H1 (cell line): Measurements from ENCODE around the gene MEF2D. TPM values are rescaled to one million over a fixed set of nuclear protein-coding genes. Genes with fewer than 3 reads are reported as not detected.

Experiments
- CTCF ChIA-PET: fragments of 300-600 bp; sonication (Branson Sonifier 250); formaldehyde crosslinking; loops from one replicate; lab custom pipeline; 2021; ENCODE audit not compliant: partially characterized antibody; lab: Charles Lee
- POLR2A ChIA-PET: fragments of 300-600 bp; sonication (Branson Sonifier 250); formaldehyde crosslinking; loops from one replicate; lab custom pipeline; 2021; ENCODE audit warnings: inconsistent platforms; ENCODE audit not compliant: partially characterized antibody; lab: Charles Lee
- DNase-seq, 2 experiments: peaks; one replicate each; pipeline versions ENCODE4 v3.0.0 to v3.0.0-alpha.2; 2010 to 2022; ENCODE audit warnings: low spot score in 2 of 2, low read depth in 1 of 2, mixed read lengths in 1 of 2
- FAIRE-seq: peaks from 2 replicates; lab custom pipeline; 2011; peaks lifted over from hg19 to GRCh38; lab: Jason Lieb, UNC
- H2AFZ ChIP-seq: 2 replicates; pipeline ENCODE4 v1.8.1; 2012; ENCODE audit warnings: low read length, inconsistent platforms
- H2AK5ac ChIP-seq: 2 replicates; pipeline ENCODE4 v1.6.1; 2013; ENCODE audit warnings: low read depth, low read length
- H2BK120ac ChIP-seq: replicated peaks from 2 replicates; pipeline ENCODE3; 2013; ENCODE audit warnings: low read depth, low read length, inconsistent platforms
- H2BK12ac ChIP-seq: 2 replicates; pipeline ENCODE4 v1.6.1; 2013; ENCODE audit warnings: low read depth, low read length
- H2BK15ac ChIP-seq: 2 replicates; pipeline ENCODE4 v1.6.1; 2013; ENCODE audit warnings: low read length
- H2BK20ac ChIP-seq: 2 replicates; pipeline ENCODE4 v1.6.1; 2013; ENCODE audit warnings: low read length
- H2BK5ac ChIP-seq: 2 replicates; pipeline ENCODE4 v1.6.1; 2013; ENCODE audit warnings: low read depth, low read length
- H3K14ac ChIP-seq: 2 replicates; pipeline ENCODE4 v1.6.1; 2013; ENCODE audit warnings: inconsistent platforms; ENCODE audit not compliant: insufficient read length
- H3K18ac ChIP-seq: 2 replicates; pipeline ENCODE4 v1.6.1; 2013; ENCODE audit warnings: low read length; ENCODE audit errors: extremely low read depth
- H3K23ac ChIP-seq: 2 replicates; pipeline ENCODE4 v1.6.1; 2013; ENCODE audit warnings: inconsistent platforms; ENCODE audit not compliant: insufficient read length
- H3K23me2 ChIP-seq: 2 replicates; pipeline ENCODE4 v1.6.1; 2013; ENCODE audit warnings: low read depth, low read length
- H3K27ac ChIP-seq: 2 replicates; pipeline ENCODE4 v1.6.1; 2011; ENCODE audit warnings: low read depth, low read length, inconsistent platforms
- H3K27me3 ChIP-seq, 4 experiments: replicated peaks in 1 of 4; 1 replicate in 1 of 4; 2 replicates in 3 of 4; pipeline versions ENCODE4 v1.6.1 to v1.8.1; 2011 to 2013; ENCODE audit warnings: low read length in 3 of 4, mild to moderate bottlenecking in 3 of 4, inconsistent platforms in 2 of 4, mixed read lengths in 2 of 4, moderate library complexity in 1 of 4; ENCODE audit not compliant: control insufficient read depth in 3 of 4, insufficient read depth in 3 of 4; ENCODE audit errors: extremely low read depth in 1 of 4
- H3K36me3 ChIP-seq, 4 experiments: 2 replicates each; pipeline versions ENCODE4 v1.6.1 to v1.8.1; 2011 to 2013; ENCODE audit warnings: mild to moderate bottlenecking in 4 of 4, low read length in 3 of 4, moderate library complexity in 2 of 4, control low read depth in 1 of 4, inconsistent platforms in 1 of 4; ENCODE audit not compliant: insufficient read depth in 4 of 4, control insufficient read depth in 2 of 4
- H3K4ac ChIP-seq: replicated peaks from 2 replicates; pipeline ENCODE3; 2013; ENCODE audit warnings: low read length, low read depth, mixed read lengths, inconsistent platforms; ENCODE audit not compliant: insufficient read length
- H3K4me1 ChIP-seq, 4 experiments: replicated peaks in 1 of 4; 1 replicate in 1 of 4; 2 replicates in 3 of 4; pipeline versions ENCODE4 v1.6.1 to v1.8.1; 2011 to 2013; ENCODE audit warnings: low read length in 3 of 4, inconsistent platforms in 2 of 4, mixed read lengths in 1 of 4; ENCODE audit not compliant: insufficient read depth in 4 of 4, control insufficient read depth in 3 of 4
- H3K4me2 ChIP-seq, 2 experiments: 2 replicates each; pipeline versions ENCODE4 v1.6.1 to v1.8.1; 2011 to 2013; ENCODE audit warnings: low read depth in 2 of 2, low read length in 2 of 2, control low read depth in 1 of 2, inconsistent platforms in 1 of 2, mild to moderate bottlenecking in 1 of 2; ENCODE audit not compliant: insufficient read depth in 1 of 2
- H3K4me3 ChIP-seq, 4 experiments: fragments of 200-600, 300-600 bp in 1 of 4; sonication (generic), shearing (Covaris generic), sonication (Bioruptor Twin) in 1 of 4; 2 replicates each; pipeline versions ENCODE4 v1.5.1 to v1.8.1; 2011 to 2016; ENCODE audit warnings: low read length in 4 of 4, low read depth in 3 of 4, control low read depth in 2 of 4, inconsistent platforms in 2 of 4, mild to moderate bottlenecking in 2 of 4, mixed read lengths in 1 of 4, moderate library complexity in 1 of 4; ENCODE audit not compliant: insufficient read depth in 2 of 4; ENCODE audit errors: extremely low read depth in 1 of 4
- H3K56ac ChIP-seq: replicated peaks from 2 replicates; pipeline ENCODE3; 2013; ENCODE audit warnings: low read depth, mild to moderate bottlenecking, mixed read lengths, low read length, inconsistent platforms; ENCODE audit not compliant: insufficient read length
- H3K79me1 ChIP-seq: 2 replicates; pipeline ENCODE4 v1.6.1; 2013; ENCODE audit warnings: low read depth, low read length, control low read depth
- H3K79me2 ChIP-seq, 2 experiments: 2 replicates each; pipeline versions ENCODE4 v1.6.1 to v1.8.1; 2012 to 2013; ENCODE audit warnings: low read length in 2 of 2, mild to moderate bottlenecking in 2 of 2, inconsistent platforms in 1 of 2; ENCODE audit not compliant: insufficient read depth in 2 of 2, control insufficient read depth in 1 of 2
- H3K9ac ChIP-seq, 4 experiments: replicated peaks in 1 of 4; 1 replicate in 1 of 4; 2 replicates in 3 of 4; pipeline versions ENCODE4 v1.6.1 to v1.8.1; 2011 to 2013; ENCODE audit warnings: low read depth in 3 of 4, low read length in 3 of 4, control low read depth in 2 of 4, mild to moderate bottlenecking in 2 of 4, moderate library complexity in 2 of 4, inconsistent platforms in 1 of 4; ENCODE audit errors: extremely low read depth in 1 of 4
- H3K9me3 ChIP-seq, 2 experiments: 2 replicates each; pipeline versions ENCODE4 v1.6.1 to v1.8.1; 2012 to 2013; ENCODE audit warnings: mild to moderate bottlenecking in 2 of 2, moderate library complexity in 2 of 2, control low read depth in 1 of 2, inconsistent platforms in 1 of 2, low read depth in 1 of 2, low read length in 1 of 2, mixed read lengths in 1 of 2; ENCODE audit not compliant: insufficient read depth in 2 of 2
- H4K20me1 ChIP-seq, 2 experiments: replicated peaks in 1 of 2; 2 replicates each; pipeline versions ENCODE3 to v1.8.1; 2011 to 2013; ENCODE audit warnings: inconsistent platforms in 2 of 2, low read length in 2 of 2, mild to moderate bottlenecking in 1 of 2; ENCODE audit not compliant: insufficient read depth in 2 of 2, control insufficient read depth in 1 of 2
- H4K5ac ChIP-seq: 2 replicates; pipeline ENCODE4 v1.6.1; 2013; ENCODE audit warnings: low read length, low read depth, mixed read lengths, inconsistent platforms; ENCODE audit not compliant: insufficient read length
- H4K8ac ChIP-seq: 2 replicates; pipeline ENCODE4 v1.8.0; 2013; ENCODE audit warnings: mild to moderate bottlenecking, moderate library complexity, low read length, inconsistent platforms; ENCODE audit not compliant: insufficient read depth; ENCODE audit errors: extremely low read depth
- H4K91ac ChIP-seq: replicated peaks from 2 replicates; pipeline ENCODE3; 2013; ENCODE audit warnings: low read length, mixed read lengths, inconsistent platforms; ENCODE audit not compliant: insufficient read length
- ASH2L ChIP-seq: fragments of 200-600, 300-600 bp; sonication (generic); IDR thresholded peaks from one replicate; pipeline ENCODE4 v1.7.1; 2017; ENCODE audit warnings: low read length
- BCL11A ChIP-seq, 2 experiments: IDR thresholded peaks; one replicate each; pipeline ENCODE4 v1.6.1; 2011; ENCODE audit warnings: low read depth in 2 of 2, low read length in 2 of 2, mild to moderate bottlenecking in 2 of 2
- BRCA1 ChIP-seq: IDR thresholded peaks from 2 replicates; pipeline ENCODE4 v1.6.1; 2012; ENCODE audit warnings: low read depth, low read length, improper control_type of control experiment
- CTCF ChIP-seq, 3 experiments: IDR thresholded peaks; 1 replicate in 2 of 3; 2 replicates in 1 of 3; pipeline versions ENCODE4 v1.5.1 to v1.6.1; 2011; ENCODE audit warnings: low read length in 3 of 3, mild to moderate bottlenecking in 3 of 3, inconsistent platforms in 2 of 3, low read depth in 1 of 3, moderate library complexity in 1 of 3; ENCODE audit not compliant: insufficient read depth in 1 of 3; ENCODE audit errors: control extremely low read depth in 1 of 3
- FOSL1 ChIP-seq: IDR thresholded peaks from 2 replicates; pipeline ENCODE4 v1.6.1; 2011; ENCODE audit warnings: mild to moderate bottlenecking, low read depth, low read length, moderate library complexity; ENCODE audit not compliant: insufficient read depth
- MAFK ChIP-seq: IDR thresholded peaks from 2 replicates; pipeline ENCODE4 v1.6.1; 2012; ENCODE audit warnings: low read depth, mild to moderate bottlenecking, improper control_type of control experiment, low read length
- NRF1 ChIP-seq: IDR thresholded peaks from 2 replicates; pipeline ENCODE4 v1.6.1; 2011; ENCODE audit warnings: mild to moderate bottlenecking, low read depth, low read length, improper control_type of control experiment
- RBBP5 ChIP-seq: IDR thresholded peaks from 2 replicates; pipeline ENCODE4 v1.7.1; 2012; ENCODE audit warnings: low read depth, mild to moderate bottlenecking, inconsistent platforms, low read length, moderate library complexity, borderline replicate concordance
- TAF7 ChIP-seq: optimal IDR thresholded peaks from 2 replicates; pipeline ENCODE3; 2011; ENCODE audit warnings: low read depth, mild to moderate bottlenecking, inconsistent platforms, low read length, moderate library complexity, borderline replicate concordance
- TEAD4 ChIP-seq: IDR thresholded peaks from 2 replicates; pipeline ENCODE4 v1.6.1; 2012; ENCODE audit warnings: low read depth, low read length, inconsistent platforms, mixed read lengths
- ZNF274 ChIP-seq: IDR thresholded peaks from 2 replicates; pipeline ENCODE4 v1.7.0; 2012; ENCODE audit warnings: low read length, borderline replicate concordance; ENCODE audit errors: extremely low read depth
- WGBS, 2 experiments: shearing (Covaris generic) in 1 of 2; methylation state at CpG; one replicate each; pipeline versions ENCODE4 v1.1.6 to v1.1.7; 2013 to 2015; ENCODE audit warnings: low lambda C conversion rate in 2 of 2, mixed read lengths in 2 of 2, inconsistent platforms in 1 of 2, low coverage in 1 of 2, missing lambda C conversion rate in 1 of 2; ENCODE audit not compliant: insufficient replicate concordance in 2 of 2, insufficient coverage in 1 of 2, insufficient read length in 1 of 2; ENCODE audit errors: extremely low coverage in 1 of 2, missing lambda C conversion rate in 1 of 2; 5-methylcytosine and 5-hydroxymethylcytosine counted together
- polyA plus RNA-seq, 7 experiments: library from polyadenylated mRNA; depleted of rRNA in 3 of 7; stranded (reverse) in 5 of 7; unstranded in 2 of 7; fragments of >200 nt in 5 of 7; fragments of 200-250 nt in 2 of 7; gene quantifications; 1 replicate in 5 of 7; 2 replicates in 1 of 7; 4 replicates in 1 of 7; pipeline versions ENCODE4 v1.2.1 to v1.2.3, GENCODE V29; 2011 to 2013; ENCODE audit warnings: missing spikeins in 2 of 7, mixed read lengths in 2 of 7
- total RNA-seq: library from RNA; stranded (reverse); fragmentation: NEBNext Ultra II Directional; extraction: Animal tissue kit (Norgen Biotek cat#: 25700); gene quantifications from 2 replicates; pipeline ENCODE4 v1.2.1, GENCODE V29; 2021

MEF2D gene
- total and polyA plus RNA-seq, 2 of the 8 experiments (the other 6 are each of a cell fraction or from before 2014, with no cell fraction given): 17.3 to 20.3 TPM

- H3K9ac ChIP-seq: no peak overlapping the region
- no peak overlapping the region for H4K5ac ChIP-seq
- H3K27ac ChIP-seq: no peak overlapping the region
- peaks cover 16% of the 10 kb centered on the region for H3K23me2 ChIP-seq
- WGBS, 2 experiments: 84% methylated on average over 10 of the region's 10 CpGs; no CpG with 5 or more reads in 1 of the 2 experiments
- POLR2A ChIA-PET: interaction anchor here (1.0 to 5.2 kb wide), 4 partner anchors 10 to 76 kb away, joined by 3 to 74 read pairs (median 10); partner anchors contain the start of gene MEF2D
- CTCF ChIA-PET: interaction anchor here (1.1 to 14.9 kb wide), 7 partner anchors 9 to 40 kb away, joined by 3 to 124 read pairs (median 31); no protein-coding TSS in a partner anchor
- H3K23ac ChIP-seq: no peak overlapping the region
- no peak overlapping the region for H2AK5ac ChIP-seq
- H2BK12ac ChIP-seq: no peak overlapping the region
- no peak overlapping the region for H4K91ac ChIP-seq
- no peak for FAIRE-seq
- no peaks in the 10 kb centered on the region for H3K36me3 ChIP-seq
- no peak overlapping the region for H2BK15ac ChIP-seq
- H4K8ac ChIP-seq: no peak overlapping the region
- H2AFZ ChIP-seq: no peak overlapping the region
- H3K4ac ChIP-seq: no peak overlapping the region
- H3K18ac ChIP-seq: no peak overlapping the region
- H3K4me3 ChIP-seq: no peak overlapping the region
- no peaks in the 10 kb centered on the region for H3K79me1 ChIP-seq
- no peaks in the 10 kb centered on the region for H4K20me1 ChIP-seq
- H3K4me2 ChIP-seq: no peak overlapping the region
- peaks cover 66 to 98% (median 92%) of the 10 kb centered on the region in 4 experiments for H3K27me3 ChIP-seq
- no peak for DNase-seq
- peaks cover 11 to 32% (median 18%) of the 10 kb centered on the region in 4 experiments for H3K4me1 ChIP-seq
- H3K56ac ChIP-seq: no peak overlapping the region
- no peak overlapping the region for H2BK5ac ChIP-seq
- H2BK20ac ChIP-seq: no peak overlapping the region
- no peak overlapping the region for H3K14ac ChIP-seq
- no peaks in the 10 kb centered on the region for H3K9me3 ChIP-seq
- no peak overlapping the region for H2BK120ac ChIP-seq
- H3K79me2 ChIP-seq: no peaks in the 10 kb centered on the region
- TF ChIP-seq BCL11A (IDR thresholded peaks at IDR 0.05; ENCODE audit: low read depth in 2 of 2, low read length in 2 of 2) (no peak), RBBP5 (no peak), TAF7 (no peak), BRCA1 (no peak), FOSL1 (no peak), MAFK (no peak), ASH2L (no peak), TEAD4 (no peak), ZNF274 (no peak), NRF1 (no peak), CTCF (IDR thresholded peaks at IDR 0.05; ENCODE audit: control extremely low read depth in 1 of 3, insufficient read depth in 1 of 3, low read depth in 1 of 3, low read length in 3 of 3) (no peak)
Measured at GRCh38 chr1:156424806-156425432, 75.7 kb downstream of the MEF2D start.
